ENCODE data around the gene STAMBPL1.

Gene STAMBPL1

GRCh38 chr10:88890681-88891381 is 10.8 kb downstream of the STAMBPL1 start:
- WGBS (ENCODE audit: insufficient coverage) = no CpG with 5 or more reads among the region's 4 CpGs
- Histone ChIP-seq H3K9me3 (ENCODE audit: control extremely low read depth in 1 of 5, control insufficient read depth in 4 of 5, insufficient read depth in 2 of 5, low read depth in 1 of 5, low read length in 4 of 5) (no peaks in the 10 kb centered on the region), H3K4me1 (ENCODE audit: control extremely low read depth in 1 of 4, control insufficient read depth in 4 of 4, insufficient read depth in 4 of 4, low read length in 3 of 4) (peaks cover 0 to 6% (median 3%) of the 10 kb centered on the region in 4 experiments), H3K36me3 (ENCODE audit: control insufficient read depth in 4 of 4, insufficient read depth in 4 of 4, low read length in 3 of 4) (peaks cover 0 to 9% (median 4%) of the 10 kb centered on the region in 4 experiments), H3K27me3 (replicated peaks in 2 of 5; ENCODE audit: control insufficient read depth in 4 of 5, insufficient read depth in 5 of 5, low read length in 4 of 5) (no peaks in the 10 kb centered on the region), H3K4me3 (ENCODE audit: control insufficient read depth in 1 of 7, extremely low read depth in 1 of 7, insufficient read depth in 4 of 7, low read depth in 2 of 7, low read length in 6 of 7) (no peak overlapping the region), H3K27ac (ENCODE audit: insufficient read depth in 1 of 2, low read depth in 1 of 2, low read length in 2 of 2, poor library complexity in 1 of 2, severe bottlenecking in 2 of 2) (no peak overlapping the region)
- ChIA-PET POLR2A (no interaction called here), CTCF (interaction anchor here (2.2 kb wide), 1 partner anchor 10 kb away, joined by 11 read pairs; no protein-coding TSS in a partner anchor)
- DNase-seq = no peak

- H3K4me3 ChIP-seq (ENCODE audit: control insufficient read depth in 1 of 7, extremely low read depth in 1 of 7, insufficient read depth in 4 of 7, low read depth in 2 of 7, low read length in 6 of 7) = no peak overlapping the region
- POLR2A ChIA-PET = no interaction called here
- WGBS (ENCODE audit: insufficient coverage) = no CpG with 5 or more reads among the region's 2 CpGs
- H3K27me3 ChIP-seq (replicated peaks in 2 of 5; ENCODE audit: control insufficient read depth in 4 of 5, insufficient read depth in 5 of 5, low read length in 4 of 5) = no peaks in the 10 kb centered on the region
- peaks cover 3 to 12% (median 8%) of the 10 kb centered on the region in 4 experiments for H3K4me1 ChIP-seq (ENCODE audit: control extremely low read depth in 1 of 4, control insufficient read depth in 4 of 4, insufficient read depth in 4 of 4, low read length in 3 of 4)
- CTCF ChIA-PET = interaction anchor here (2.2 kb wide), 1 partner anchor 9 kb away, joined by 11 read pairs; no protein-coding TSS in a partner anchor
- H3K27ac ChIP-seq (ENCODE audit: insufficient read depth in 1 of 2, low read depth in 1 of 2, low read length in 2 of 2, poor library complexity in 1 of 2, severe bottlenecking in 2 of 2) = no peak overlapping the region
- no peaks in the 10 kb centered on the region for H3K9me3 ChIP-seq (ENCODE audit: control extremely low read depth in 1 of 5, control insufficient read depth in 4 of 5, insufficient read depth in 2 of 5, low read depth in 1 of 5, low read length in 4 of 5)
- no peak for DNase-seq
- peaks cover 0 to 9% (median 4%) of the 10 kb centered on the region in 4 experiments for H3K36me3 ChIP-seq (ENCODE audit: control insufficient read depth in 4 of 4, insufficient read depth in 4 of 4, low read length in 3 of 4)
These were observed 12.3 kb downstream of the STAMBPL1 start for GRCh38 chr10:88892222-88892967.

- H3K27me3 ChIP-seq (replicated peaks in 2 of 5; ENCODE audit: control insufficient read depth in 4 of 5, insufficient read depth in 5 of 5, low read length in 4 of 5) = no peaks in the 10 kb centered on the region
- H3K4me3 ChIP-seq (ENCODE audit: control insufficient read depth in 1 of 7, extremely low read depth in 1 of 7, insufficient read depth in 4 of 7, low read depth in 2 of 7, low read length in 6 of 7) = no peak overlapping the region
- 100% methylated on average over 2 of the region's 3 CpGs for WGBS (ENCODE audit: insufficient coverage)
- DNase-seq = no peak
- H3K27ac ChIP-seq (ENCODE audit: insufficient read depth in 1 of 2, low read depth in 1 of 2, low read length in 2 of 2, poor library complexity in 1 of 2, severe bottlenecking in 2 of 2) = no peak overlapping the region
- peaks cover 3 to 12% (median 7%) of the 10 kb centered on the region in 4 experiments for H3K4me1 ChIP-seq (ENCODE audit: control extremely low read depth in 1 of 4, control insufficient read depth in 4 of 4, insufficient read depth in 4 of 4, low read length in 3 of 4)
- ChIA-PET CTCF (interaction anchor here (1.9 kb wide), 1 partner anchor 14 kb away, joined by 5 read pairs; no protein-coding TSS in a partner anchor), POLR2A (no interaction called here)
- H3K9me3 ChIP-seq (ENCODE audit: control extremely low read depth in 1 of 5, control insufficient read depth in 4 of 5, insufficient read depth in 2 of 5, low read depth in 1 of 5, low read length in 4 of 5) = no peaks in the 10 kb centered on the region
- peaks cover 0 to 9% (median 4%) of the 10 kb centered on the region in 4 experiments for H3K36me3 ChIP-seq (ENCODE audit: control insufficient read depth in 4 of 4, insufficient read depth in 4 of 4, low read length in 3 of 4)
These were observed 13.6 kb downstream of the STAMBPL1 start for GRCh38 chr10:88893611-88894010.

- Histone ChIP-seq H3K27ac (ENCODE audit: insufficient read depth in 1 of 2, low read depth in 1 of 2, low read length in 2 of 2, poor library complexity in 1 of 2, severe bottlenecking in 2 of 2) (no peak overlapping the region), H3K4me3 (ENCODE audit: control insufficient read depth in 1 of 7, extremely low read depth in 1 of 7, insufficient read depth in 4 of 7, low read depth in 2 of 7, low read length in 6 of 7) (no peak overlapping the region), H3K36me3 (ENCODE audit: control insufficient read depth in 4 of 4, insufficient read depth in 4 of 4, low read length in 3 of 4) (peaks cover 0 to 10% (median 4%) of the 10 kb centered on the region in 4 experiments), H3K27me3 (replicated peaks in 2 of 5; ENCODE audit: control insufficient read depth in 4 of 5, insufficient read depth in 5 of 5, low read length in 4 of 5) (no peaks in the 10 kb centered on the region), H3K4me1 (ENCODE audit: control extremely low read depth in 1 of 4, control insufficient read depth in 4 of 4, insufficient read depth in 4 of 4, low read length in 3 of 4) (peaks cover 3 to 13% (median 7%) of the 10 kb centered on the region in 4 experiments), H3K9me3 (ENCODE audit: control extremely low read depth in 1 of 5, control insufficient read depth in 4 of 5, insufficient read depth in 2 of 5, low read depth in 1 of 5, low read length in 4 of 5) (no peaks in the 10 kb centered on the region)
- WGBS (ENCODE audit: insufficient coverage) = no CpG with 5 or more reads among the region's 1 CpG
- POLR2A ChIA-PET = no interaction called here
- CTCF ChIA-PET = interaction anchor here (0.6 to 1.4 kb wide), 8 partner anchors 9 to 330 kb away, joined by 3 to 5 read pairs (median 3); no protein-coding TSS in a partner anchor
- DNase-seq = no peak
These were observed 15.2 kb downstream of the STAMBPL1 start for GRCh38 chr10:88895250-88895649.

- H3K27ac ChIP-seq (ENCODE audit: insufficient read depth in 1 of 2, low read depth in 1 of 2, low read length in 2 of 2, poor library complexity in 1 of 2, severe bottlenecking in 2 of 2) = no peak overlapping the region
- ChIA-PET CTCF (interaction anchor here (1.1 to 1.4 kb wide), 2 partner anchors 10 kb away, joined by 5 read pairs; no protein-coding TSS in a partner anchor), POLR2A (no interaction called here)
- DNase-seq = no peak
- H3K27me3 ChIP-seq (replicated peaks in 2 of 5; ENCODE audit: control insufficient read depth in 4 of 5, insufficient read depth in 5 of 5, low read length in 4 of 5) = no peaks in the 10 kb centered on the region
- no peaks in the 10 kb centered on the region for H3K9me3 ChIP-seq (ENCODE audit: control extremely low read depth in 1 of 5, control insufficient read depth in 4 of 5, insufficient read depth in 2 of 5, low read depth in 1 of 5, low read length in 4 of 5)
- H3K4me1 ChIP-seq (ENCODE audit: control extremely low read depth in 1 of 4, control insufficient read depth in 4 of 4, insufficient read depth in 4 of 4, low read length in 3 of 4) = peaks cover 6 to 24% (median 11%) of the 10 kb centered on the region in 4 experiments
- no peak overlapping the region for H3K4me3 ChIP-seq (ENCODE audit: control insufficient read depth in 1 of 7, extremely low read depth in 1 of 7, insufficient read depth in 4 of 7, low read depth in 2 of 7, low read length in 6 of 7)
- peaks cover 0 to 10% (median 4%) of the 10 kb centered on the region in 4 experiments for H3K36me3 ChIP-seq (ENCODE audit: control insufficient read depth in 4 of 4, insufficient read depth in 4 of 4, low read length in 3 of 4)
- no CpG with 5 or more reads among the region's 4 CpGs for WGBS (ENCODE audit: insufficient coverage)
These were observed 16.4 kb downstream of the STAMBPL1 start for GRCh38 chr10:88896372-88896993.

GRCh38 chr10:88896994-88897853 is 17.2 kb downstream of the STAMBPL1 start:
- no peak overlapping the region for H3K4me3 ChIP-seq (ENCODE audit: control insufficient read depth in 1 of 7, extremely low read depth in 1 of 7, insufficient read depth in 4 of 7, low read depth in 2 of 7, low read length in 6 of 7)
- H3K36me3 ChIP-seq (ENCODE audit: control insufficient read depth in 4 of 4, insufficient read depth in 4 of 4, low read length in 3 of 4) = peaks cover 0 to 13% (median 8%) of the 10 kb centered on the region in 4 experiments
- no peak overlapping the region for H3K27ac ChIP-seq (ENCODE audit: insufficient read depth in 1 of 2, low read depth in 1 of 2, low read length in 2 of 2, poor library complexity in 1 of 2, severe bottlenecking in 2 of 2)
- POLR2A ChIA-PET = no interaction called here
- no peaks in the 10 kb centered on the region for H3K27me3 ChIP-seq (replicated peaks in 2 of 5; ENCODE audit: control insufficient read depth in 4 of 5, insufficient read depth in 5 of 5, low read length in 4 of 5)
- WGBS (ENCODE audit: insufficient coverage) = 94% methylated on average over 3 of the region's 8 CpGs
- H3K4me1 ChIP-seq (ENCODE audit: control extremely low read depth in 1 of 4, control insufficient read depth in 4 of 4, insufficient read depth in 4 of 4, low read length in 3 of 4) = peaks cover 6 to 28% (median 11%) of the 10 kb centered on the region in 4 experiments
- no peaks in the 10 kb centered on the region for H3K9me3 ChIP-seq (ENCODE audit: control extremely low read depth in 1 of 5, control insufficient read depth in 4 of 5, insufficient read depth in 2 of 5, low read depth in 1 of 5, low read length in 4 of 5)
- DNase-seq = no peak
- CTCF ChIA-PET = no interaction called here

Data from common myeloid progenitor, CD34-positive (primary cell).